SH-SY5Y (cell line): Measurements from ENCODE around the gene EVI5L.

Experiments
- GATA2 ChIP-seq: IDR thresholded peaks from 2 replicates; pipeline ENCODE4 v1.6.1; 2011; ENCODE audit warnings: mild to moderate bottlenecking, low read depth, low read length
- GATA3 ChIP-seq: IDR thresholded peaks from 2 replicates; pipeline ENCODE4 v1.6.1; 2011; ENCODE audit warnings: low read depth, mild to moderate bottlenecking, low read length, moderate library complexity

GRCh38 chr19:7850000-7850813 is 20.2 kb downstream of the EVI5L start:
- TF ChIP-seq GATA3 (no peak), GATA2 (no peak)
